Loucy (cell line): Measurements from ENCODE around the gene PPM1F.
"Not testable (repeated sequence)": the region's sequence is repeated elsewhere in the genome, so short reads cannot be mapped to it uniquely, and the experiment has no call there.

Experiments used
- H2AFZ ChIP-seq: fragments of 200-600 bp; sonication (generic); 2 replicates; pipeline ENCODE4 v1.6.0; 2016; ENCODE audit warnings: antibody characterized with exemption, mild to moderate bottlenecking, low read length, moderate library complexity
- H3F3A ChIP-seq: fragments of 200-600 bp; 2 replicates; pipeline ENCODE4 v1.6.0; 2016; ENCODE audit warnings: antibody characterized with exemption, low read depth, mild to moderate bottlenecking
- H3K27me3 ChIP-seq: fragments of 200-600 bp; sonication (generic); 2 replicates; pipeline ENCODE4 v1.6.1; 2014; ENCODE audit warnings: low read length, mild to moderate bottlenecking; ENCODE audit not compliant: insufficient read depth, poor library complexity, severe bottlenecking
- H3K36me3 ChIP-seq: fragments of 200-600 bp; sonication (generic); 2 replicates; pipeline ENCODE4 v1.6.1; 2016; ENCODE audit warnings: low read length; ENCODE audit not compliant: insufficient read depth
- H3K4me1 ChIP-seq: fragments of 200-600 bp; sonication (generic); 2 replicates; pipeline ENCODE4 v1.5.1; 2014; ENCODE audit warnings: low read length, mild to moderate bottlenecking; ENCODE audit not compliant: insufficient read depth, poor library complexity, severe bottlenecking
- H3K4me2 ChIP-seq: fragments of 200-600 bp; sonication (generic); 2 replicates; pipeline ENCODE4 v1.6.0; 2014; ENCODE audit warnings: antibody characterized with exemption, low read length, low read depth, mild to moderate bottlenecking; ENCODE audit not compliant: poor library complexity, severe bottlenecking
- H3K4me3 ChIP-seq: fragments of 200-600 bp; sonication (generic); 2 replicates; pipeline ENCODE4 v1.5.1; 2014; ENCODE audit warnings: low read length, mild to moderate bottlenecking, mixed read lengths; ENCODE audit not compliant: poor library complexity, severe bottlenecking
- H3K79me2 ChIP-seq: fragments of 200-600 bp; sonication (generic); 2 replicates; pipeline ENCODE4 v1.6.1; 2014; ENCODE audit warnings: low read length; ENCODE audit not compliant: insufficient read depth
- H3K9ac ChIP-seq: fragments of 200-600 bp; sonication (generic); 2 replicates; pipeline ENCODE4 v1.6.0; 2014; ENCODE audit warnings: mild to moderate bottlenecking, low read depth, low read length, moderate library complexity; ENCODE audit not compliant: poor library complexity, severe bottlenecking
- H3K9me2 ChIP-seq: fragments of 200-600 bp; sonication (generic); replicated peaks from 2 replicates; pipeline ENCODE4 v1.6.1; 2016; ENCODE audit warnings: low read depth, low read length, mixed read lengths
- H3K9me3 ChIP-seq: fragments of 200-600 bp; sonication (generic); 2 replicates; pipeline ENCODE4 v1.6.1; 2014; ENCODE audit warnings: mild to moderate bottlenecking, antibody characterized with exemption, low read length, low read depth; ENCODE audit not compliant: insufficient read depth
- H4K20me1 ChIP-seq: fragments of 200-600 bp; sonication (generic); 2 replicates; pipeline ENCODE4 v1.6.0; 2014; ENCODE audit warnings: antibody characterized with exemption, low read length, mild to moderate bottlenecking; ENCODE audit not compliant: insufficient read depth, poor library complexity, severe bottlenecking
- EZH2phosphoT487 ChIP-seq: fragments of 200-600 bp; IDR thresholded peaks from 2 replicates; pipeline ENCODE4 v1.6.1; 2018; ENCODE audit warnings: antibody characterized with exemption, mild to moderate bottlenecking, moderate library complexity, borderline replicate concordance
- TF ChIP-seq, protein P1 (sequence below): fragments of 200-600 bp; sonication (generic); conservative IDR thresholded peaks from 2 replicates; pipeline ENCODE4 v1.5.1; 2014; ENCODE audit warnings: mild to moderate bottlenecking, antibody characterized with exemption, low read length

The PPM1F gene

DNA sequence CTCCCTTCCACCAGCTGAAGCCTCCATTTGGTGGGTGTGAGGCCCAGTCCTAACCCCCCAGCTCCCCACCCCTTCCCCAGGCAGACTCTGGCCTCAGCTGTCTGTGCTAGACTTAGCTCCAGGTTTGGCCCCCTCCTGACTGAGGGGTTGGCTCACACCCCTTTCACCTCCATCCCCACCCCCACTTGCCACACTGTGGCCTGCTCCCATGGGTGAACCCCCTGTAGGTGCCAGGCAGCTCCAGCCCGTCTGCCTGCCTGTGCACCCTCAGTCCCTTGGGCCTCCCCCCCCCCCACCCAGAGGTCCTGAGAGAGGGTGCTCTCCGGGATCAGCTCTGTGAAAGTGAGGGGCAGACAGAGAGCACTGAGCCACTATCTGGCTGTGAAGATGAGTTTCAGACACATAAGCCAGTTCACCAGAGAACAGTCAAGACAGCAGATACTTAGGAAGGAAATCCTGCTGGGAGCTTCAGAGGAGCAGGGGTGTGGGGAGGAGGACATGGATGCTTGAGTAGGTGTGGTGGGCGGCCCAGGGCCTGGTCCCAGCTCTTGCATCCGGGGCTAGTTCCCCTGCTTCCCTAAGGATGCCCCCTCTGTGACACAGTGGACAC is 36.2 kb downstream of the PPM1F start:
- Histone ChIP-seq H3F3A (no peaks in the 10 kb centered on the region), H3K9ac (no peak overlapping the region), H3K4me3 (no peak overlapping the region), H3K36me3 (no peaks in the 10 kb centered on the region), H3K79me2 (no peaks in the 10 kb centered on the region), H3K27me3 (no peaks in the 10 kb centered on the region), H4K20me1 (no peaks in the 10 kb centered on the region), H2AFZ (no peak overlapping the region), H3K9me3 (no peaks in the 10 kb centered on the region), H3K9me2 (no peaks in the 10 kb centered on the region), H3K4me1 (no peaks in the 10 kb centered on the region), H3K4me2 (no peak overlapping the region)
- TF ChIP-seq, protein P1, sequence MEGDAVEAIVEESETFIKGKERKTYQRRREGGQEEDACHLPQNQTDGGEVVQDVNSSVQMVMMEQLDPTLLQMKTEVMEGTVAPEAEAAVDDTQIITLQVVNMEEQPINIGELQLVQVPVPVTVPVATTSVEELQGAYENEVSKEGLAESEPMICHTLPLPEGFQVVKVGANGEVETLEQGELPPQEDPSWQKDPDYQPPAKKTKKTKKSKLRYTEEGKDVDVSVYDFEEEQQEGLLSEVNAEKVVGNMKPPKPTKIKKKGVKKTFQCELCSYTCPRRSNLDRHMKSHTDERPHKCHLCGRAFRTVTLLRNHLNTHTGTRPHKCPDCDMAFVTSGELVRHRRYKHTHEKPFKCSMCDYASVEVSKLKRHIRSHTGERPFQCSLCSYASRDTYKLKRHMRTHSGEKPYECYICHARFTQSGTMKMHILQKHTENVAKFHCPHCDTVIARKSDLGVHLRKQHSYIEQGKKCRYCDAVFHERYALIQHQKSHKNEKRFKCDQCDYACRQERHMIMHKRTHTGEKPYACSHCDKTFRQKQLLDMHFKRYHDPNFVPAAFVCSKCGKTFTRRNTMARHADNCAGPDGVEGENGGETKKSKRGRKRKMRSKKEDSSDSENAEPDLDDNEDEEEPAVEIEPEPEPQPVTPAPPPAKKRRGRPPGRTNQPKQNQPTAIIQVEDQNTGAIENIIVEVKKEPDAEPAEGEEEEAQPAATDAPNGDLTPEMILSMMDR, result no peak
- TF ChIP-seq EZH2phosphoT487, result no peak

DNA sequence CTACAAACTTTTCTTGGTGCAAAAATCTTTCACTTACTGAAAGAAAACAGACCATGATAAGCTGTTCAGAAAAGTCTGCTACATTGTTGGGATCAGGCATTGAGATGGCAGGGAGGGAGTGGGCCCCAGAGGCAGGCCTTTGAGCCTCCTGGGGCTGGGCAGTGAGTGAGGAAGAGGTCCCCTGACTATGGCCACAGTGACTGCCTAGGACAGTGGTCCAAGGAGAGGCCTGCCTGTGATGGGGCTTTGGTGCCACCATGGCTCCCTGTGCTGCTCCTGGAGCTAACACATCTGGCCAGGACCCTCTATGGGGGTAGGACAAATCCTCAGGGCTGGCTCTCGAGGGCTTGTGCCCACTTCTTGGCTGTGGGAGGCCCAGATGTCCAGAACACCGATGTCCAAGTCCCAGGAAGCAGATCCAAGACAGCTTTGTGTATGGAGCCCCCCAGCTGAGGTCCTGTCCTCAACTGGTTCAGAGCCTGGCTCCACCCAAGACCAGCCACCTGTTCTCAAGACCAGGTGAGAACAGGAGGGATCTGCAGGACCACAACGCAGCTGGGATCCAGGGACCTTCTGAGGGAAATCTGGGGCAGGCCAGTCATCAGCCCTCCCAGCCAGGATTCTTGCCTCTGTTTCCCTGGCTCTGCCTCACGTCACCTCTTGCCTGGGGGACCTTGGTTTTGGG is 36.9 kb downstream of the PPM1F start:
- H3K4me2 ChIP-seq, result no peak overlapping the region
- no peaks in the 10 kb centered on the region for H3K79me2 ChIP-seq
- H3F3A ChIP-seq, result no peaks in the 10 kb centered on the region
- no peaks in the 10 kb centered on the region for H3K9me3 ChIP-seq
- H3K9me2 ChIP-seq, result no peaks in the 10 kb centered on the region
- TF ChIP-seq, protein P1, result no peak
- TF ChIP-seq EZH2phosphoT487, result no peak
- H3K4me1 ChIP-seq, result no peaks in the 10 kb centered on the region
- H4K20me1 ChIP-seq, result no peaks in the 10 kb centered on the region
- H3K36me3 ChIP-seq, result no peaks in the 10 kb centered on the region
- H3K27me3 ChIP-seq, result no peaks in the 10 kb centered on the region
- no peak overlapping the region for H2AFZ ChIP-seq
- no peak overlapping the region for H3K4me3 ChIP-seq
- H3K9ac ChIP-seq, result no peak overlapping the region

DNA sequence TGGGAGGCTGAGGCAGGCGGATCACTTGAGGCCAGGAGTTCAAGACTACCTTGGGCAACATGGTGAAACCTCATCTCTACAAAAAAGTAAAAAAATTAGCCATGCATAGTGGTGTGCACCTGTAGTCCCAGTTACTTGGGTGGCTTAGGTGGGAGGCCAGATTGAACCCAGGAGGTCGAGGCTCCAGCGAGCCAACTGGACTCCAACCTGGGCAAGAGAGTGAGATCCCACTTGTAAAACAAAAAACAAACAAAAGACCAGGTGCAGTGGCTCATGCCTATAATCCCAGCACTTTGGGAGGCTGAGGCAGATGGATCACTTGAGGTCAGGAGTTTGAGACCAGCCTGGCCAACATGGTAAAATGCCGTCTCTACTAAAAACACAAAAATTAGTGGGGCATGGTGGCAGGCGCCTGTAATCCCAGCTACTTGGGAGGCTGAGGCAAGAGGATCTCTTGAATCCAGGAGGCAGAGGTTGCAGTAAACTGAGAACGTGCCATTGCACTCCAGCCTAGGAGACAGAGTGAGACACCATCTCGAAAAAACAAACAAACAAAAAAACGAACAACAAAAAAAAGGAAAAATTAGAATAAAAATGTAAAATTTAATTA is 38.5 kb downstream of the PPM1F start:
- not testable (repeated sequence) for H3K4me1 ChIP-seq, H4K20me1 ChIP-seq, H3K9me3 ChIP-seq, H3K79me2 ChIP-seq, H3K9ac ChIP-seq, H3K36me3 ChIP-seq, H3F3A ChIP-seq, H3K4me2 ChIP-seq, H3K9me2 ChIP-seq, H2AFZ ChIP-seq, H3K4me3 ChIP-seq, H3K27me3 ChIP-seq

DNA sequence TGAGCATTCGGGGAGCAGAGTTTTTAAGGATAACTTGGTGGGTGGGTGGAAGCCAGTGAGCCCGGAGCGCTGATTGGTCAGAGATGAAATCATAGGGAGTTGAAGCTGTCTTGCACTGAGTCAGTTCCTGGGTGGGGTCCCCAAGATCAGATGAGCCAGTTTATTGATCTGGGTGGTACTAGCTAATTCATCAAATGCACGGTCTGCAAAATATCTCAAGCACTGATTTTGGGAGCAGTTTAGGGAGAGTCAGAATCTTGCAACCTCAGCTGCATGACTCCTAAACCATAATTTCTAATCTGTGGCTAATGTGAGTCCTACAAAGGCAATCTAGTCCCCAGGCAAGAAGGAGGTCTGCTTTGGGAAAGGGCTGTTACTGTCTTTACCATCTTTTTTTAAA is 42.3 kb downstream of the PPM1F start:
- not testable (repeated sequence) for H3K9ac ChIP-seq, H3K79me2 ChIP-seq, H3K9me2 ChIP-seq, H3F3A ChIP-seq, H4K20me1 ChIP-seq, H2AFZ ChIP-seq, H3K4me3 ChIP-seq, H3K9me3 ChIP-seq, H3K4me2 ChIP-seq, H3K4me1 ChIP-seq, H3K27me3 ChIP-seq, H3K36me3 ChIP-seq
